ENCODE data around the gene IFI44. TPM values are rescaled to one million over a fixed set of nuclear protein-coding genes. Genes with fewer than 3 reads are reported as not detected.

IFI44 gene
- total RNA-seq, 2 experiments from 2014 or later: 67.4 to 70.0 TPM

- ATAC-seq (ENCODE audit: poor library complexity): no peak
- ChIA-PET POLR2A (no interaction called here), CTCF (no interaction called here)
Measured at GRCh38 chr1:78690516-78690915, 40.9 kb downstream of the IFI44 start.

GRCh38 chr1:78691995-78692747 lies 42.5 kb downstream of the IFI44 start:
- no peak overlapping the region for H3K4me3 Mint-ChIP-seq
- intact Hi-C loops (cut with DNase I, micrococcal nuclease): no loop called here
- H3K27me3 Mint-ChIP-seq: peaks cover 17% of the 10 kb centered on the region
- no peak for TF ChIP-seq CTCF (IDR thresholded peaks at IDR 0.05)
- DNase-seq: no peak
- POLR2A ChIA-PET: no interaction called here
- no peaks in the 10 kb centered on the region for H3K9me3 Mint-ChIP-seq
- Histone ChIP-seq H3K36me3 (ENCODE audit: insufficient read depth, low read length) (no peaks in the 10 kb centered on the region), H3K27me3 (ENCODE audit: control insufficient read depth in 1 of 2, insufficient read depth in 2 of 2, low read length in 2 of 2) (no peaks in the 10 kb centered on the region), H3K27ac (ENCODE audit: low read depth in 1 of 2, low read length in 2 of 2) (no peak overlapping the region), H3K4me3 (ENCODE audit: low read length) (no peak overlapping the region), H3K9me3 (ENCODE audit: control insufficient read depth in 1 of 2, insufficient read depth in 1 of 2, low read length in 2 of 2) (no peaks in the 10 kb centered on the region), H3K4me1 (ENCODE audit: insufficient read depth, low read length) (no peaks in the 10 kb centered on the region)
- H3K4me1 Mint-ChIP-seq (ENCODE audit: low read depth): no peaks in the 10 kb centered on the region
- H3K27ac Mint-ChIP-seq: no peak overlapping the region
- H3K36me3 Mint-ChIP-seq (ENCODE audit: low read depth): no peaks in the 10 kb centered on the region
- no peak for ATAC-seq (ENCODE audit: poor library complexity)
- CTCF ChIA-PET: no interaction called here

More at GRCh38 chr1:78690516-78690915, 40.9 kb downstream of the IFI44 start:
- no peaks in the 10 kb centered on the region for H3K36me3 ChIP-seq (ENCODE audit: insufficient read depth, low read length)
- H3K4me3 ChIP-seq (ENCODE audit: low read length): no peak overlapping the region
- H3K9me3 Mint-ChIP-seq: no peaks in the 10 kb centered on the region
- H3K27ac ChIP-seq (ENCODE audit: low read depth in 1 of 2, low read length in 2 of 2): no peak overlapping the region
- DNase-seq: no peak
- no peaks in the 10 kb centered on the region for H3K27me3 ChIP-seq (ENCODE audit: control insufficient read depth in 1 of 2, insufficient read depth in 2 of 2, low read length in 2 of 2)
- H3K36me3 Mint-ChIP-seq (ENCODE audit: low read depth): no peaks in the 10 kb centered on the region
- TF ChIP-seq CTCF (IDR thresholded peaks at IDR 0.05): no peak
- no peak overlapping the region for H3K27ac Mint-ChIP-seq
- H3K27me3 Mint-ChIP-seq: peaks cover 17% of the 10 kb centered on the region
- no peaks in the 10 kb centered on the region for H3K4me1 ChIP-seq (ENCODE audit: insufficient read depth, low read length)
- H3K4me1 Mint-ChIP-seq (ENCODE audit: low read depth): no peaks in the 10 kb centered on the region
- no peaks in the 10 kb centered on the region for H3K9me3 ChIP-seq (ENCODE audit: control insufficient read depth in 1 of 2, insufficient read depth in 1 of 2, low read length in 2 of 2)
- H3K4me3 Mint-ChIP-seq: no peak overlapping the region
- intact Hi-C loops (cut with DNase I, micrococcal nuclease): no loop called here

- POLR2A ChIA-PET: no interaction called here
- no peak for TF ChIP-seq CTCF (IDR thresholded peaks at IDR 0.05)
- no peak overlapping the region for H3K27ac Mint-ChIP-seq
Measured at GRCh38 chr1:78699813-78700212, 50.2 kb downstream of the IFI44 start.

More at GRCh38 chr1:78699813-78700212, 50.2 kb downstream of the IFI44 start:
- no peak overlapping the region for H3K4me3 Mint-ChIP-seq
- H3K36me3 Mint-ChIP-seq (ENCODE audit: low read depth): no peaks in the 10 kb centered on the region
- peaks cover 12% of the 10 kb centered on the region for H3K9me3 Mint-ChIP-seq
- H3K9me3 ChIP-seq (ENCODE audit: control insufficient read depth in 1 of 2, insufficient read depth in 1 of 2, low read length in 2 of 2): peaks cover 12 to 17% of the 10 kb centered on the region in 2 experiments
- H3K27me3 ChIP-seq (ENCODE audit: control insufficient read depth in 1 of 2, insufficient read depth in 2 of 2, low read length in 2 of 2): peaks cover 10% of the 10 kb centered on the region in 2 experiments
- CTCF ChIA-PET: no interaction called here
- intact Hi-C loops (cut with DNase I, micrococcal nuclease): no loop called here
- H3K27ac ChIP-seq (ENCODE audit: low read depth in 1 of 2, low read length in 2 of 2): no peak overlapping the region
- H3K4me1 Mint-ChIP-seq (ENCODE audit: low read depth): no peaks in the 10 kb centered on the region
- no peak overlapping the region for H3K4me3 ChIP-seq (ENCODE audit: low read length)
- peaks cover 47% of the 10 kb centered on the region for H3K27me3 Mint-ChIP-seq
- no peaks in the 10 kb centered on the region for H3K36me3 ChIP-seq (ENCODE audit: insufficient read depth, low read length)
- ATAC-seq (ENCODE audit: poor library complexity) (no peak), DNase-seq (no peak)
- no peaks in the 10 kb centered on the region for H3K4me1 ChIP-seq (ENCODE audit: insufficient read depth, low read length)

Data from CD4-positive, alpha-beta T cell (primary cell).